ENCODE measurements around the gene IL31.

IL31 gene

GRCh38 chr12:122152754-122153153 lies 21.3 kb downstream of the IL31 start:
- DNase-seq, result no peak

- DNase-seq, result no peak
Observed at GRCh38 chr12:122150127-122150681, 23.8 kb downstream of the IL31 start.

GRCh38 chr12:122148657-122149056 lies 25.4 kb downstream of the IL31 start:
- DNase-seq, result no peak

GRCh38 chr12:122147514-122148290 lies 26.3 kb downstream of the IL31 start:
- no peak for DNase-seq

- no peak for DNase-seq
Observed at GRCh38 chr12:122145505-122146330, 28.3 kb downstream of the IL31 start.

GRCh38 chr12:122144885-122145284 lies 29.1 kb downstream of the IL31 start:
- no peak for DNase-seq

- DNase-seq, result no peak
Observed at GRCh38 chr12:122142857-122143256, 31.2 kb downstream of the IL31 start.

- DNase-seq, result no peak
Observed at GRCh38 chr12:122141911-122142725, 31.9 kb downstream of the IL31 start.

- no peak for DNase-seq
Observed at GRCh38 chr12:122140467-122141257, 33.4 kb downstream of the IL31 start.

- DNase-seq, result no peak
Observed at GRCh38 chr12:122139941-122140340, 34.1 kb downstream of the IL31 start.

GRCh38 chr12:122139266-122139665 lies 34.8 kb downstream of the IL31 start:
- no peak for DNase-seq

- no peak for DNase-seq
Observed at GRCh38 chr12:122138616-122139015, 35.4 kb downstream of the IL31 start.

GRCh38 chr12:122138181-122138580 lies 35.8 kb downstream of the IL31 start:
- no peak for DNase-seq

- DNase-seq, result no peak
Observed at GRCh38 chr12:122137681-122138080, 36.3 kb downstream of the IL31 start.

- DNase-seq, result no peak
Observed at GRCh38 chr12:122137229-122137628, 36.8 kb downstream of the IL31 start.

GRCh38 chr12:122135437-122136031 lies 38.5 kb downstream of the IL31 start:
- no peak for DNase-seq

- DNase-seq, result no peak
Observed at GRCh38 chr12:122133192-122133950, 40.6 kb downstream of the IL31 start.

- no peak for DNase-seq
Observed at GRCh38 chr12:122130150-122130549, 43.9 kb downstream of the IL31 start.

GRCh38 chr12:122129131-122129530 lies 44.9 kb downstream of the IL31 start:
- no peak for DNase-seq

- no peak for DNase-seq
Observed at GRCh38 chr12:122128481-122128880, 45.5 kb downstream of the IL31 start.

- no peak for DNase-seq
Observed at GRCh38 chr12:122127839-122128238, 46.2 kb downstream of the IL31 start.
